CD4-positive, alpha-beta T cell treated with Interleukin-17A for 4 hours (primary cell): ENCODE data around the gene ERAP2.

Source experiments
- DNase-seq: peaks from one replicate; pipeline ENCODE4 v3.0.0-alpha.2; 2020; ENCODE audit warnings: mixed read lengths

ERAP2 gene

GRCh38 chr5:96966801-96967200 lies 90.5 kb downstream of the ERAP2 start:
- no peak for DNase-seq

- DNase-seq = no peak
These were observed 91.1 kb downstream of the ERAP2 start for GRCh38 chr5:96967400-96967799.

DNA sequence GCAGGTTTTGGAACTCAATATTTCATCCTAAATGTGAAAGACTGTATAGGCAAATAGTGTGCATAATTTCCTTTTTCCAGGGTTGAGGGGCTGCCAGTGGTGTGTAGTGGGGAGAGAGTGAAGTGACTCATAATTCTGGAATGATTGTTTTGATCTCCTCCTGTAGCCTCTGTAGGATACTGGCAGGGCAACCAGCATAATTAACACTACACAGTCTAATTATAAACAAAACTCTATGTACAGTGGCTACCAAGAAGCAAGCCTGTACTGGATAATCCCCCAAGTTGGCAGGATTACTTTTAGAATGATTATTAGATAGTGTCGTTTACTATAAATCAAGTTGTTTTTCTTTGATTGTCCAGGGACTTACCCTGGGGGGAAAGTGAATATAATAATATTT lies 91.8 kb downstream of the ERAP2 start:
- no peak for DNase-seq

DNA sequence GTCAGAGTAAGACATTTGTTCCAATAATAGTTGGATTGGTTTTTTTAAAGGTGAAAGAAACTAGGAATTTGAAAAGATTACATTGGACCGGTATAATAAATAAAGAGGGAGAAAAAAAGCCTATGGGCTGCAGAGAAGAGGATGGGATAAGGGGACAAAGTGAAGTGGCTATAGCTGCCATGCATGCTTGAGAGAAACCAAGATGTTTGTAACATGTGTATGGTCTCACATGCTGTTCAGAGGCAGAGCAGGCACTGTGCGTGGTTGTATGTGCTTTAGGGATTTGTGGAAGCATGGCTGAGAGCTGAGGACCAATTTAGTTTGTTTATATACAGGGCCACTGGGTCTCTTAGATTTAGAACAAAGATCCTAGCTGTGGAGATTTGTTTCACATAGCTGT lies 92.3 kb downstream of the ERAP2 start:
- no peak for DNase-seq
